K562 (cell line): Measurements from ENCODE around the gene NUP98. TPM values are rescaled to one million over a fixed set of nuclear protein-coding genes. Genes with fewer than 3 reads are reported as not detected.

Experiments used
- ATAC-seq: fragments of 200-7000 bp; cut with Tn5 transposase; 3 replicates; pipeline ENCODE4 v1.9.1; 2020; ENCODE audit warnings: moderate library complexity
- BruUV-seq: library from RNA; stranded (reverse); fragments of 400-500 nt; replicated peaks from 2 replicates; lab custom pipeline; 2021; lab: Mats Ljungman, UMichigan
- CTCF ChIA-PET: fragments of 300-600 bp; formaldehyde crosslinking; extraction: SDS; loops from one replicate; lab custom pipeline; 2021; ENCODE audit warnings: low intra/inter-chr PET ratio; lab: Yijun Ruan, JAX
- POLR2A ChIA-PET: fragments of 300-600, 350-650 bp; sonication (Branson Sonifier 250); formaldehyde crosslinking; extraction: SDS; loops from one replicate; lab custom pipeline; 2021; ENCODE audit warnings: antibody characterized with exemption, inconsistent platforms; lab: Yijun Ruan, JAX
- DNase-seq, 4 experiments: peaks; one replicate each; pipeline versions ENCODE4 v3.0.0 to v3.0.0-alpha.2; 2011 to 2018; ENCODE audit warnings: low spot score in 3 of 4, mixed read lengths in 3 of 4; ENCODE audit errors: extremely low read depth in 1 of 4
- FAIRE-seq: peaks from 2 replicates; lab custom pipeline; 2011; peaks lifted over from hg19 to GRCh38; lab: Jason Lieb, UNC
- H2AFZ ChIP-seq: 2 replicates; pipeline ENCODE4 v1.6.0; 2011; ENCODE audit warnings: low read depth, low read length, control low read depth, inconsistent platforms
- H3K27ac ChIP-seq: fragments of 200-600 bp; 3 replicates; pipeline ENCODE4 v1.8.0; 2011; ENCODE audit warnings: low read depth, mild to moderate bottlenecking, control low read depth, inconsistent platforms, low read length, moderate library complexity, mixed read lengths; ENCODE audit errors: extremely low read depth
- H3K27me3 ChIP-seq, 2 experiments: fragments of 300-600 bp in 1 of 2; 2 replicates in 1 of 2; 3 replicates in 1 of 2; pipeline versions ENCODE4 v1.6.0 to v1.8.0; 2011; ENCODE audit warnings: inconsistent platforms in 2 of 2, low read length in 2 of 2, mild to moderate bottlenecking in 1 of 2, mixed read lengths in 1 of 2, moderate library complexity in 1 of 2; ENCODE audit not compliant: control insufficient read depth in 2 of 2, insufficient read depth in 2 of 2
- H3K36me3 ChIP-seq: fragments of 300-600 bp; 3 replicates; pipeline ENCODE4 v1.8.0; 2011; ENCODE audit warnings: mild to moderate bottlenecking, low read length, inconsistent platforms; ENCODE audit not compliant: control insufficient read depth, insufficient read depth
- H3K4me1 ChIP-seq, 2 experiments: fragments of 200-600 bp in 1 of 2; replicated peaks in 1 of 2; 2 replicates in 1 of 2; 3 replicates in 1 of 2; pipeline versions ENCODE4 v1.5.1 to v1.8.0; 2011; ENCODE audit warnings: inconsistent platforms in 2 of 2, low read length in 2 of 2, mild to moderate bottlenecking in 1 of 2, mixed read lengths in 1 of 2, moderate library complexity in 1 of 2; ENCODE audit not compliant: control insufficient read depth in 2 of 2, insufficient read depth in 2 of 2
- H3K4me2 ChIP-seq: 2 replicates; pipeline ENCODE4 v1.6.1; 2011; ENCODE audit warnings: low read length, control low read depth, inconsistent platforms, mixed read lengths; ENCODE audit not compliant: insufficient read depth
- H3K4me3 ChIP-seq: fragments of 200-600 bp; sonication (generic), shearing (Covaris generic); 2 replicates; pipeline ENCODE4 v1.5.1; 2016; ENCODE audit warnings: control low read depth, inconsistent platforms
- H3K79me2 ChIP-seq: fragments of 200-600 bp; 3 replicates; pipeline ENCODE4 v1.8.0; 2011; ENCODE audit warnings: low read length, inconsistent platforms; ENCODE audit not compliant: control insufficient read depth, insufficient read depth
- H3K9ac ChIP-seq, 2 experiments: 2 replicates each; pipeline versions ENCODE4 v1.6.0 to v1.6.1; 2011; ENCODE audit warnings: low read depth in 2 of 2, low read length in 2 of 2, control low read depth in 1 of 2, inconsistent platforms in 1 of 2, mild to moderate bottlenecking in 1 of 2, mixed read lengths in 1 of 2; ENCODE audit not compliant: insufficient read depth in 1 of 2
- H3K9me1 ChIP-seq: one replicate; pipeline ENCODE4 v1.6.0; 2011; ENCODE audit warnings: inconsistent platforms, mild to moderate bottlenecking, low read length, moderate library complexity; ENCODE audit not compliant: control insufficient read depth, insufficient read depth
- H3K9me3 ChIP-seq: replicated peaks from 2 replicates; pipeline ENCODE4 v1.5.1; 2011; ENCODE audit warnings: low read depth, low read length, inconsistent platforms; ENCODE audit not compliant: control insufficient read depth, insufficient read depth
- H4K20me1 ChIP-seq: replicated peaks from 2 replicates; pipeline ENCODE4 v1.6.1; 2011; ENCODE audit warnings: low read length, inconsistent platforms, mixed read lengths; ENCODE audit not compliant: control insufficient read depth, insufficient read depth
- PRDM10 ChIP-seq: fragments of 450-650 bp; IDR thresholded peaks from 2 replicates; pipeline ENCODE4 v1.6.1; 2018; ENCODE audit not compliant: partially characterized antibody
- SPI1 ChIP-seq: IDR thresholded peaks from 2 replicates; pipeline ENCODE4 v1.6.1; 2011; ENCODE audit warnings: low read depth, low read length, control low read depth, borderline replicate concordance
- WGBS: fragments of 100-300 bp; shearing (Covaris generic); methylation state at CpG from one replicate; pipeline ENCODE4 v1.1.6; 2016; ENCODE audit warnings: low coverage, mixed read lengths; ENCODE audit not compliant: insufficient coverage; ENCODE audit errors: missing lambda C conversion rate; 5-methylcytosine and 5-hydroxymethylcytosine counted together
- in situ Hi-C: fragments of 300-500 bp; cut with MboI; formaldehyde crosslinking; loops from 4 replicates; pipeline ENCODE4 v1.15.0; 2018; ENCODE audit warnings: inconsistent platforms, mixed read lengths
- intact Hi-C: fragments of 100-400 bp; cut with micrococcal nuclease; formaldehyde crosslinking; loops from 2 replicates; pipeline ENCODE4 v1.14.2; 2022
- polyA plus RNA-seq, 8 experiments: library from polyadenylated mRNA; depleted of rRNA in 4 of 8; stranded (reverse) in 5 of 8; unstranded in 3 of 8; fragments of >200 nt; fragmentation: Nextera tagmentation in 2 of 8; fragmentation: Illumina TruSeq in 1 of 8; extraction: Ambion mirVana in 2 of 8; extraction: Trizol in 1 of 8; gene quantifications; 2 replicates each; pipeline versions ENCODE4 v1.2.1 to v1.2.3, GENCODE V29; 2011 to 2014; ENCODE audit warnings: inconsistent platforms in 1 of 8, missing spikeins in 1 of 8
- total RNA-seq, 7 experiments: library from RNA; depleted of rRNA in 6 of 7; stranded (reverse); fragments of >200 nt in 6 of 7; fragmentation: Illumina TruSeq in 2 of 7; extraction: Trizol in 2 of 7; gene quantifications; 2 replicates each; pipeline versions ENCODE4 v1.2.1 to v1.2.3, GENCODE V29; 2011 to 2021; ENCODE audit warnings: low replicate concordance in 1 of 7

The NUP98 gene
- total and polyA plus RNA-seq, 9 of the 15 experiments (the other 6 are each of a cell fraction or from before 2014, with no cell fraction given), result 45.1 to 196 (median 130) TPM

GRCh38 chr11:3845670-3846069 lies 48.3 kb upstream of the NUP98 start:
- H3K36me3 ChIP-seq, result no peaks in the 10 kb centered on the region
- in situ Hi-C loops, result loop anchor here (5.0 kb wide), 1 partner anchor 227 kb away; no protein-coding TSS in a partner anchor
- no TSS peak for BruUV-seq
- H3K79me2 ChIP-seq, result peaks cover 5% of the 10 kb centered on the region; the same call in 2 of the 3 replicates
- DNase-seq, result no peak
- no peaks in the 10 kb centered on the region for H4K20me1 ChIP-seq
- H3K4me2 ChIP-seq, result no peak overlapping the region
- no peaks in the 10 kb centered on the region for H3K27me3 ChIP-seq
- peaks cover 6 to 25% of the 10 kb centered on the region in 2 experiments for H3K4me1 ChIP-seq
- H3K9me1 ChIP-seq, result no peaks in the 10 kb centered on the region
- H3K9ac ChIP-seq, result no peak overlapping the region; a peak in 1 of 4 replicates
- no peaks in the 10 kb centered on the region for H3K9me3 ChIP-seq
- ChIA-PET CTCF (no interaction called here), POLR2A (interaction anchor here (0.6 kb wide), 1 partner anchor 841 kb away, joined by 3 read pairs; no protein-coding TSS in a partner anchor)
- no peak overlapping the region for H3K4me3 ChIP-seq
- no peak overlapping the region for H3K27ac ChIP-seq
- intact Hi-C loops, result no loop called here
- 53% methylated on average over 3 of the region's 3 CpGs for WGBS
- no peak for ATAC-seq
- no peak for FAIRE-seq
- TF ChIP-seq PRDM10 (peak; percentile 64), SPI1 (no peak)
- H2AFZ ChIP-seq, result no peak overlapping the region
